ENCODE data around the gene PLEKHM3.

Gene PLEKHM3, protein sequence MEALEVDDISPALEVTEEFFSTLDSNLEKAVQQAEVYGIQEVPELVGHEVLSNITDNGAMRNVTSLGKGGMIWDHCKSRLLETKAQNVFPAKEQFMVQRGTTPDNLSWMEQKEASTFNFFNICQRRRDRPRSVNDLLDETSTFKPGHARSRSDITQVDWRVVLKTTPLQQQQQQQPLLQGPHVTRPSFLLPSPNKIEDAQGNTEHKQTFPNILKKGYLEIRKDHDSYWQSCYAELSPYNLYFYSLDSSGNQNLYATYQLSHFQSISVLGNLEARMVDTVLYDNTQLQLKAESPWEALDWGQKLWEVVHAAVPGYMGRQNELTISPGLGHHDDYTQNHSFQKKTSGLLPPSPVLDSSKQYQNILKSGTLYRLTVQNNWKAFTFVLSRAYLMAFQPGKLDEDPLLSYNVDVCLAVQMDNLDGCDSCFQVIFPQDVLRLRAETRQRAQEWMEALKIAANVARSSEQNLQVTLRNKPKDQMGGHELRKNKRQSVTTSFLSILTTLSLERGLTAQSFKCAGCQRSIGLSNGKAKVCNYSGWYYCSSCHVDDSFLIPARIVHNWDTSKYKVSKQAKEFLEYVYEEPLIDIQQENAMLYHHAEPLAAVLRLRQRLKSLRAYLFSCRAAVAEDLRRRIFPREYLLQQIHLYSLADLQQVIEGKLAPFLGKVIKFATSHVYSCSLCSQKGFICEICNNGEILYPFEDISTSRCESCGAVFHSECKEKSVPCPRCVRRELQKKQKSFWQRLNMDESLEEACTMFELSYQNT

DNA sequence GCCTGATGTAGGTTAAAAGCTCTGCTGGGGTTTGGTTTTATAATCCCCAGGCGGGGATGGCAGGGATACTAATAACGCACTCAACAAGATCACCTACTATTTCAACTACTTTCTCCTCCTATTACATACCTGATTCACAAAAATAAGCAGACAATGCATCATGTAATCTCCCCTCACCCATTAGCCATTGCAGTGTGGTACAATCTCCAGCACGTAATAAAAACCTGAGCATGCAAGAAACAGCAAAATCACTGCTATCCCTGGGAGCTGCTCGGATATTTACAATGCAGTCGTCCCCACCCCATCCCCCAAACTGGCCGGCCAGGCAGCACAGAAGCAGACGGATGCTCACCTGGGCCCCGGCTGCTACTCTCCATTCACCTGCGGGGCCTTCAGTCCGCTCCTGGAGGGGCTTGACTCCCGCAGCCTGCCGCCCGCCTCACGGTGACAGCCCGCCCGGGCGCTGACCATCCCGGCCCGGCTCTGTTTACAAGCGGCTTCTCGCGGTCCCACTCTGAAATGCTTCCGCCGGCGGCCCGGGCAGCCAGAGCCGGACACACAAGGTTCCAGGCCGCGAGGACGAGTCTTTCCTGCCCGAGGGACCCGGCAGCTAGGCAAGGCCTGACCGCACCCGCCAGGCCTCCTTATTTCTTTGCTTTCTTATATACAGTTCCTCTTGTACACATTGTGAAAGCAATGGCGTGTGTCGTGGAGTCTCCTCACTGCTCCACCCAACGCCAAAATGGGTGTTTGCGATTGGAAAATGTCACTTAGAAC is at the start of gene PLEKHM3:
TSS of gene PLEKHM3 (minus strand) at position 491 of the 777 bp plus-strand sequence. CDS start 23,888 bp downstream, outside the sequence.
- peak; percentile 67 to 69 for DNase-seq (ENCODE audit: low spot score in 2 of 2)
- H3K27ac Mint-ChIP-seq (ENCODE audit: low read depth): peak within 1 kb of the TSS; percentile 88
- H3K4me3 Mint-ChIP-seq: peak within 1 kb of the TSS; percentile 91
- H3K36me3 Mint-ChIP-seq (ENCODE audit: insufficient read depth): peaks cover 6% of the 10 kb centered on the region
- H3K27me3 Mint-ChIP-seq: no peaks in the 10 kb centered on the region
- peak; percentile 72 for ATAC-seq (replicated peaks; ENCODE audit: extremely low read depth, poor library complexity, severe bottlenecking)
- H3K9me3 Mint-ChIP-seq: no peaks in the 10 kb centered on the region
- peaks cover 17% of the 10 kb centered on the region for H3K4me1 Mint-ChIP-seq

- no peaks in the 10 kb centered on the region for H3K4me1 Mint-ChIP-seq
- H3K36me3 Mint-ChIP-seq (ENCODE audit: insufficient read depth): no peaks in the 10 kb centered on the region
- no peak for ATAC-seq (replicated peaks; ENCODE audit: extremely low read depth, poor library complexity, severe bottlenecking)
- peaks cover 64% of the 10 kb centered on the region for H3K27me3 Mint-ChIP-seq
- H3K27ac Mint-ChIP-seq (ENCODE audit: low read depth): no peak overlapping the region
- no peaks in the 10 kb centered on the region for H3K9me3 Mint-ChIP-seq
- H3K4me3 Mint-ChIP-seq: no peak overlapping the region
- no peak for DNase-seq (ENCODE audit: low spot score in 2 of 2)
Measured at GRCh38 chr2:208074610-208075356, 49.5 kb upstream of the PLEKHM3 start.

DNA sequence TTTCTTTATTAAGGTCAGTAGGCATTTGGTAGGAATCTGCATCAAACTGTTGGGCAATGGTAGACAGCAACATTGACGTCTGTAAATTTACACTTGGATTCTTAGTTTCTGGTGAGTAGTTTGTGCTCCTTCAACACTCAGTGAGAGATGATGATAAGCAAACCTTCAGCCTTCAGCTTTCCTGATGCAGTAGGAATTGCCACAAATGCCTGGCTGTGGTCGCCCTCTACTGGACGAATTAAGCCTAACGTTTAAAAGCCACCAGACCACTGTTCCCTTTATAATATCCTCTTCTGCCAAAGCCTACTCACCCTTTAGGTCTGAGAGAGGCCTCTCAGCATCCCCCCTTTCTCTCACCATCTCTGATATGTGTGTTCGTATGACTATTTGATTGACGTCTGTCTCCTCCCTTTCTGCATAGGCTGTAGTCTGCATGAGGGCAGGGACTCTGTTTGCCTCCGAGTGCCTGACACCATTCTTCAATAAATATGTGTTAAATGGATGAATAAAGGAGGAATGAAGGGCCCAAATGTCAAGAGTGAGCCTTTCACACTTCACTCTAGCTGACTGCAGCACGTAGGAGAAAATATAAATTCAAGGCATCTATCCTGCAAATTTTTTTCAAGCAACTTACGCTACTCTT is 47.0 kb upstream of the PLEKHM3 start:
- no peaks in the 10 kb centered on the region for H3K4me1 Mint-ChIP-seq
- peaks cover 40% of the 10 kb centered on the region for H3K27me3 Mint-ChIP-seq
- no peak overlapping the region for H3K4me3 Mint-ChIP-seq
- no peak overlapping the region for H3K27ac Mint-ChIP-seq (ENCODE audit: low read depth)
- no peaks in the 10 kb centered on the region for H3K9me3 Mint-ChIP-seq
- no peaks in the 10 kb centered on the region for H3K36me3 Mint-ChIP-seq (ENCODE audit: insufficient read depth)
- DNase-seq (ENCODE audit: low spot score in 2 of 2) (peak; percentile 23 to 24), ATAC-seq (replicated peaks; ENCODE audit: extremely low read depth, poor library complexity, severe bottlenecking) (no peak)

DNA sequence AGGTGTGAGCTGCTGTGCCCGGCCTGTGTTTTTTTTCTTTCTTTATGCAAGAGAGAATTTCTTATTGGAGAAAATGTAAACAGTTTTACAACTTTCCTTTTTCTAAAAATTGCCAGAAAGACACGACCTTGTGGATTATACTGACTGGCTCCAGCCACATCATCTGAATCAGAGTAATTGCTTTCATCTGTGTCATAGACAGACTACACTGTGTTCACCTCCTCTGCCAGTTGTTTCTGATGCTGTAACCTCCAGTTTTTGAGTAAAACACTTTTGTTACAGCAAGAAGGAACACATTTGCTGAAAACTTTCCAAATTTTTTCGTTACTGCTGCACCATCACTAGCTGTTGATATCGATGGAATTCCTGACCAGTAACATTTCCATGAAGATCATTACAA is 43.9 kb upstream of the PLEKHM3 start:
- no peaks in the 10 kb centered on the region for H3K36me3 Mint-ChIP-seq (ENCODE audit: insufficient read depth)
- DNase-seq (ENCODE audit: low spot score in 2 of 2) (no peak), ATAC-seq (replicated peaks; ENCODE audit: extremely low read depth, poor library complexity, severe bottlenecking) (no peak)
- no peak overlapping the region for H3K4me3 Mint-ChIP-seq
- H3K27ac Mint-ChIP-seq (ENCODE audit: low read depth): no peak overlapping the region
- peaks cover 8% of the 10 kb centered on the region for H3K27me3 Mint-ChIP-seq
- H3K4me1 Mint-ChIP-seq: no peaks in the 10 kb centered on the region
- no peaks in the 10 kb centered on the region for H3K9me3 Mint-ChIP-seq

DNA sequence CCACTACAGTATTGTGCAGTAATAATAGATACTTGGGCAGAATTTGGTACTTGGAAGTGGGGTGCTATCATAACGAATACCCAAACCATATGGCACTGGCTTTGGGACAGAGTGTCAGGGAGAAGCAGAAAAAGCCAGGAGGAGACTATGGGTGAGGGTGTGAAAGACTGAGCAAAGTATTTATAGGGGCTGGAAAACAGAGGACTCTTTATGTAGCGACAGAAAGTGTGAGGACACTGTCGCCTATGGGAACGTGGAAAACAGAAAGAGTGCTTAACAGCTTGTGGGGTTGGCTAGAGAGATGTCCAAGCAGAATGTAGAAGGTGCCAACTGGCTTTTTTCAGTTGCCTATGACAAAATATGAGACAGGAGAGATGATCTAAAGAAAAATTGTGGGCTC is 40.7 kb upstream of the PLEKHM3 start:
- H3K27me3 Mint-ChIP-seq: peaks cover 7% of the 10 kb centered on the region
- H3K36me3 Mint-ChIP-seq (ENCODE audit: insufficient read depth): no peaks in the 10 kb centered on the region
- no peak for DNase-seq (ENCODE audit: low spot score in 2 of 2)
- no peaks in the 10 kb centered on the region for H3K4me1 Mint-ChIP-seq
- no peaks in the 10 kb centered on the region for H3K9me3 Mint-ChIP-seq
- H3K27ac Mint-ChIP-seq (ENCODE audit: low read depth): no peak overlapping the region
- no peak overlapping the region for H3K4me3 Mint-ChIP-seq
- no peak for ATAC-seq (replicated peaks; ENCODE audit: extremely low read depth, poor library complexity, severe bottlenecking)

GRCh38 chr2:208065476-208065875 is 40.1 kb upstream of the PLEKHM3 start:
- Mint-ChIP-seq H3K9me3 (no peaks in the 10 kb centered on the region), H3K4me3 (no peak overlapping the region), H3K27ac (ENCODE audit: low read depth) (no peak overlapping the region), H3K36me3 (ENCODE audit: insufficient read depth) (no peaks in the 10 kb centered on the region), H3K4me1 (no peaks in the 10 kb centered on the region), H3K27me3 (peaks cover 10% of the 10 kb centered on the region)
- ATAC-seq (replicated peaks; ENCODE audit: extremely low read depth, poor library complexity, severe bottlenecking) (no peak), DNase-seq (ENCODE audit: low spot score in 2 of 2) (no peak)

- no peak overlapping the region for H3K4me3 Mint-ChIP-seq
- H3K36me3 Mint-ChIP-seq (ENCODE audit: insufficient read depth): no peaks in the 10 kb centered on the region
- no peak overlapping the region for H3K27ac Mint-ChIP-seq (ENCODE audit: low read depth)
- H3K4me1 Mint-ChIP-seq: no peaks in the 10 kb centered on the region
- H3K9me3 Mint-ChIP-seq: no peaks in the 10 kb centered on the region
- peaks cover 10% of the 10 kb centered on the region for H3K27me3 Mint-ChIP-seq
- DNase-seq (ENCODE audit: low spot score in 2 of 2) (no peak), ATAC-seq (replicated peaks; ENCODE audit: extremely low read depth, poor library complexity, severe bottlenecking) (no peak)
Measured at GRCh38 chr2:208064220-208064961, 39.1 kb upstream of the PLEKHM3 start.

DNA sequence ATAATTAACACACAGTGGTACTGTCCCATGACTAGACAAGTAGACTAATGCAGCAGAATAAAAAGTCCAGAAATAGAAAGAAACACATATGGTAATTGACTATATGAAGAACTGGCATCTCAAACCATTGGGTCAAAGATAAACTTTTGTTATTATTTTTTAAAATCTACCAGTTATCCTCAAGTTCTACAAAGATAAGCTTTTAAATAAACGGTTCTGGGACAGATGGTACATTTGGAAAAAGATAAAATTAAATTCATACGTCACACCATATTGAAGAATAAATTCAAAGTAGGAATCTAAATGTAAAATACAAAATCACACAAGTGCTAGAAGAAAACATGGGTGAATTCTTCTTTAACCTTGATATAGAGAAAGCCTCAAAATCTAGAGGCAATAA is 37.6 kb upstream of the PLEKHM3 start:
- no peaks in the 10 kb centered on the region for H3K4me1 Mint-ChIP-seq
- H3K27ac Mint-ChIP-seq (ENCODE audit: low read depth): no peak overlapping the region
- ATAC-seq (replicated peaks; ENCODE audit: extremely low read depth, poor library complexity, severe bottlenecking): no peak
- H3K27me3 Mint-ChIP-seq: peaks cover 12% of the 10 kb centered on the region
- H3K4me3 Mint-ChIP-seq: no peak overlapping the region
- DNase-seq (ENCODE audit: low spot score in 2 of 2): no peak
- no peaks in the 10 kb centered on the region for H3K9me3 Mint-ChIP-seq
- H3K36me3 Mint-ChIP-seq (ENCODE audit: insufficient read depth): no peaks in the 10 kb centered on the region

DNA sequence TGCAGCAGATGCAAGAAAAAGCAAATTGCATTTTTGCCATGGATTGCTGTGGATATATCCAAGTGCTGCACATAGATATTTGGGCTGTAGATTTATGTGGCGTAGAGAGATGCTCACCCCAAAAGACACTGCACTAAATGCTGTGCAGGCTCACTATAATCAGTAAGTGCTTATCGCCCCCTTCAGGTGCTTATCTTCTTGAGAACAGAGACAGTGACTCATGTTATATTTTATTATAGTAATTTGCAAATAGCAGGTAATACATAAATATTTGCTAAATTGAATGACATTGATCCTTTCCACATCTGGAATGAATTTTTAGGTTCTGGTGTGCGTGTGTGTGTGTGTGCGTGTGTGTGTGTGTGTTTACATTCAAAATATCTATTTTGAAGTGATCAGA is 36.8 kb upstream of the PLEKHM3 start:
- Mint-ChIP-seq H3K4me1 (no peaks in the 10 kb centered on the region), H3K4me3 (no peak overlapping the region), H3K9me3 (no peaks in the 10 kb centered on the region), H3K27ac (ENCODE audit: low read depth) (no peak overlapping the region), H3K36me3 (ENCODE audit: insufficient read depth) (no peaks in the 10 kb centered on the region), H3K27me3 (peaks cover 21% of the 10 kb centered on the region)
- DNase-seq (ENCODE audit: low spot score in 2 of 2): no peak
- ATAC-seq (replicated peaks; ENCODE audit: extremely low read depth, poor library complexity, severe bottlenecking): no peak

GRCh38 chr2:208057108-208057507 is 31.8 kb upstream of the PLEKHM3 start:
- no peaks in the 10 kb centered on the region for H3K9me3 Mint-ChIP-seq
- peaks cover 43% of the 10 kb centered on the region for H3K27me3 Mint-ChIP-seq
- DNase-seq (ENCODE audit: low spot score in 2 of 2) (no peak), ATAC-seq (replicated peaks; ENCODE audit: extremely low read depth, poor library complexity, severe bottlenecking) (no peak)
- H3K4me3 Mint-ChIP-seq: no peak overlapping the region
- no peaks in the 10 kb centered on the region for H3K36me3 Mint-ChIP-seq (ENCODE audit: insufficient read depth)
- H3K4me1 Mint-ChIP-seq: no peaks in the 10 kb centered on the region
- no peak overlapping the region for H3K27ac Mint-ChIP-seq (ENCODE audit: low read depth)

- DNase-seq (ENCODE audit: low spot score in 2 of 2) (no peak), ATAC-seq (replicated peaks; ENCODE audit: extremely low read depth, poor library complexity, severe bottlenecking) (no peak)
- H3K4me1 Mint-ChIP-seq: no peaks in the 10 kb centered on the region
- H3K36me3 Mint-ChIP-seq (ENCODE audit: insufficient read depth): no peaks in the 10 kb centered on the region
- peaks cover 55% of the 10 kb centered on the region for H3K27me3 Mint-ChIP-seq
- no peaks in the 10 kb centered on the region for H3K9me3 Mint-ChIP-seq
- H3K27ac Mint-ChIP-seq (ENCODE audit: low read depth): no peak overlapping the region
- no peak overlapping the region for H3K4me3 Mint-ChIP-seq
Measured at GRCh38 chr2:208049441-208049840, 24.1 kb upstream of the PLEKHM3 start.
